ENCODE results near the gene JAK3.

The JAK3 gene

GRCh38 chr19:17840019-17840418 lies 7.8 kb downstream of the JAK3 start:
- TF ChIP-seq TAF1 (IDR thresholded peaks at IDR 0.05; ENCODE audit: low read depth) (no peak), REST (IDR thresholded peaks at IDR 0.05; ENCODE audit: low read depth) (no peak), TCF12 (IDR thresholded peaks at IDR 0.05; ENCODE audit: low read depth) (no peak), NFIC (IDR thresholded peaks at IDR 0.05) (no peak), EP300 (IDR thresholded peaks at IDR 0.05; ENCODE audit: borderline replicate concordance) (no peak), USF1 (IDR thresholded peaks at IDR 0.05) (no peak), ZBTB7A (IDR thresholded peaks at IDR 0.05; ENCODE audit: low read depth) (no peak), FOXM1 (IDR thresholded peaks at IDR 0.05; ENCODE audit: borderline replicate concordance, low read depth) (no peak), CREB1 (IDR thresholded peaks at IDR 0.05; ENCODE audit: low read depth) (no peak), EGR1 (IDR thresholded peaks at IDR 0.05) (no peak), RAD21 (IDR thresholded peaks at IDR 0.05; ENCODE audit: low read depth) (no peak), TEAD4 (IDR thresholded peaks at IDR 0.05) (no peak), YY1 (IDR thresholded peaks at IDR 0.05; ENCODE audit: low read depth) (no peak), MAX (IDR thresholded peaks at IDR 0.05) (no peak), CEBPB (IDR thresholded peaks at IDR 0.05) (no peak)

- TF ChIP-seq ZBTB7A (IDR thresholded peaks at IDR 0.05; ENCODE audit: low read depth): no peak
- no peak for TF ChIP-seq EP300 (IDR thresholded peaks at IDR 0.05; ENCODE audit: borderline replicate concordance)
- no peak for TF ChIP-seq CREB1 (IDR thresholded peaks at IDR 0.05; ENCODE audit: low read depth)
Observed at GRCh38 chr19:17837972-17838371, 9.8 kb downstream of the JAK3 start.

- TF ChIP-seq CEBPB (IDR thresholded peaks at IDR 0.05) (no peak), RAD21 (IDR thresholded peaks at IDR 0.05; ENCODE audit: low read depth) (no peak), MAX (IDR thresholded peaks at IDR 0.05) (no peak), TCF12 (IDR thresholded peaks at IDR 0.05; ENCODE audit: low read depth) (no peak), REST (IDR thresholded peaks at IDR 0.05; ENCODE audit: low read depth) (no peak), USF1 (IDR thresholded peaks at IDR 0.05) (no peak), FOXM1 (IDR thresholded peaks at IDR 0.05; ENCODE audit: borderline replicate concordance, low read depth) (no peak), ZBTB7A (IDR thresholded peaks at IDR 0.05; ENCODE audit: low read depth) (no peak), NFIC (IDR thresholded peaks at IDR 0.05) (no peak), TEAD4 (IDR thresholded peaks at IDR 0.05) (no peak), EGR1 (IDR thresholded peaks at IDR 0.05) (no peak)
Observed at GRCh38 chr19:17836530-17836929, 11.3 kb downstream of the JAK3 start.

GRCh38 chr19:17835182-17836006 lies 12.4 kb downstream of the JAK3 start:
- no peak for TF ChIP-seq FOXM1 (IDR thresholded peaks at IDR 0.05; ENCODE audit: borderline replicate concordance, low read depth)
- no peak for TF ChIP-seq ZBTB7A (IDR thresholded peaks at IDR 0.05; ENCODE audit: low read depth)
- no peak for TF ChIP-seq YY1 (IDR thresholded peaks at IDR 0.05; ENCODE audit: low read depth)
- TF ChIP-seq CEBPB (IDR thresholded peaks at IDR 0.05): no peak
- TF ChIP-seq RAD21 (IDR thresholded peaks at IDR 0.05; ENCODE audit: low read depth): no peak
- no peak for TF ChIP-seq TCF12 (IDR thresholded peaks at IDR 0.05; ENCODE audit: low read depth)
- TF ChIP-seq EP300 (IDR thresholded peaks at IDR 0.05; ENCODE audit: borderline replicate concordance): no peak
- no peak for TF ChIP-seq CREB1 (IDR thresholded peaks at IDR 0.05; ENCODE audit: low read depth)
- no peak for TF ChIP-seq USF1 (IDR thresholded peaks at IDR 0.05)
- no peak for TF ChIP-seq EGR1 (IDR thresholded peaks at IDR 0.05)
- no peak for TF ChIP-seq MAX (IDR thresholded peaks at IDR 0.05)
- TF ChIP-seq REST (IDR thresholded peaks at IDR 0.05; ENCODE audit: low read depth): no peak
- no peak for TF ChIP-seq TEAD4 (IDR thresholded peaks at IDR 0.05)
- TF ChIP-seq NFIC (IDR thresholded peaks at IDR 0.05): no peak
